ENCODE data around the gene DPP4.

Gene DPP4

GRCh38 chr2:161947406-161947805, 126.6 kb downstream of the DPP4 start:
- no peaks in the 10 kb centered on the region for H3K4me1 ChIP-seq (ENCODE audit: control insufficient read depth, insufficient read depth, low read length)

GRCh38 chr2:161946489-161947107, 127.4 kb downstream of the DPP4 start:
- Histone ChIP-seq H3K27me3 (ENCODE audit: control insufficient read depth, insufficient read depth, low read length) (no peaks in the 10 kb centered on the region), H3K4me1 (ENCODE audit: control insufficient read depth, insufficient read depth, low read length) (no peaks in the 10 kb centered on the region), H3K4me3 (ENCODE audit: low read length) (no peak overlapping the region), H3K36me3 (ENCODE audit: control insufficient read depth, insufficient read depth, low read length) (no peaks in the 10 kb centered on the region), H3K9ac (ENCODE audit: low read length) (no peak overlapping the region), H3K27ac (ENCODE audit: low read depth, low read length) (no peak overlapping the region)

More at GRCh38 chr2:161947406-161947805, 126.6 kb downstream of the DPP4 start:
- Histone ChIP-seq H3K36me3 (ENCODE audit: control insufficient read depth, insufficient read depth, low read length) (no peaks in the 10 kb centered on the region), H3K4me3 (ENCODE audit: low read length) (no peak overlapping the region), H3K27ac (ENCODE audit: low read depth, low read length) (no peak overlapping the region), H3K9ac (ENCODE audit: low read length) (no peak overlapping the region), H3K27me3 (ENCODE audit: control insufficient read depth, insufficient read depth, low read length) (no peaks in the 10 kb centered on the region)

- no peaks in the 10 kb centered on the region for H3K4me1 ChIP-seq (ENCODE audit: control insufficient read depth, insufficient read depth, low read length)
- H3K36me3 ChIP-seq (ENCODE audit: control insufficient read depth, insufficient read depth, low read length): no peaks in the 10 kb centered on the region
- no peak overlapping the region for H3K27ac ChIP-seq (ENCODE audit: low read depth, low read length)
- H3K27me3 ChIP-seq (ENCODE audit: control insufficient read depth, insufficient read depth, low read length): no peaks in the 10 kb centered on the region
- H3K9ac ChIP-seq (ENCODE audit: low read length): no peak overlapping the region
- no peak overlapping the region for H3K4me3 ChIP-seq (ENCODE audit: low read length)
Measured at GRCh38 chr2:161943011-161943410, 131.0 kb downstream of the DPP4 start.

All from rectal smooth muscle tissue (tissue), 1 donor.